Tibial artery (tissue), 4 donors: ENCODE data around the gene SNRPD3.

Experiments used
- DNase-seq, 2 donors: peaks; one replicate each; pipeline ENCODE4 v3.0.0-alpha.2; 2019
- H3K27ac ChIP-seq, 2 donors: fragments of 200-600 bp; sonication (generic) in 1 of 2; 1 replicate in 1 of 2; 2 replicates in 1 of 2; pipeline ENCODE4 v1.5.1; 2018 to 2019; ENCODE audit warnings: mild to moderate bottlenecking in 1 of 2
- H3K27me3 ChIP-seq, 2 donors: fragments of 200-600 bp; sonication (generic) in 1 of 2; one replicate each; pipeline versions ENCODE4 v1.5.1 to v1.6.0; 2016 to 2019
- H3K36me3 ChIP-seq, 3 donors: fragments of 200-600 bp; sonication (generic) in 2 of 3; one replicate each; pipeline ENCODE4 v1.5.1; 2016 to 2019; ENCODE audit warnings: mild to moderate bottlenecking in 2 of 3
- H3K4me1 ChIP-seq, 4 donors: fragments of 200-600 bp; sonication (generic) in 2 of 4; 1 replicate in 3 of 4; 2 replicates in 1 of 4; pipeline ENCODE4 v1.5.1; 2016 to 2019
- H3K4me3 ChIP-seq, 2 donors: fragments of 200-600 bp; sonication (generic) in 1 of 2; 1 replicate in 1 of 2; 2 replicates in 1 of 2; pipeline ENCODE4 v1.5.1; 2018 to 2019; ENCODE audit warnings: mild to moderate bottlenecking in 2 of 2
- H3K9me3 ChIP-seq, 3 donors: fragments of 200-600 bp; sonication (generic) in 1 of 3; one replicate each; pipeline ENCODE4 v1.5.1; 2016 to 2019
- CTCF ChIP-seq, 2 experiments: fragments of 200-600 bp in 1 of 2; fragments of 450-650 bp in 1 of 2; IDR thresholded peaks; one replicate each; pipeline ENCODE4 v1.5.1; 2017 to 2019; ENCODE audit warnings: antibody characterized with exemption in 2 of 2, mild to moderate bottlenecking in 1 of 2, moderate library complexity in 1 of 2
- intact Hi-C: fragments of 100-400 bp; cut with DNase I; formaldehyde crosslinking; loops from one replicate; pipeline ENCODE4 v1.15.0; 2023; ENCODE audit warnings: low total_unique reads

SNRPD3 gene

GRCh38 chr22:24536089-24536488 is 19.7 kb upstream of the SNRPD3 start:
- no peaks in the 10 kb centered on the region for H3K27me3 ChIP-seq
- no peaks in the 10 kb centered on the region for H3K9me3 ChIP-seq
- no peak overlapping the region for H3K27ac ChIP-seq
- DNase-seq = no peak
- peaks cover 11 to 25% (median 12%) of the 10 kb centered on the region in 3 donors for H3K36me3 ChIP-seq
- H3K4me1 ChIP-seq = no peaks in the 10 kb centered on the region
- intact Hi-C loops = no loop called here
- no peak for TF ChIP-seq CTCF (IDR thresholded peaks at IDR 0.05)
- H3K4me3 ChIP-seq = no peak overlapping the region

- intact Hi-C loops = no loop called here
- Histone ChIP-seq H3K27me3 (no peaks in the 10 kb centered on the region), H3K27ac (no peak overlapping the region), H3K36me3 (peaks cover 29 to 62% (median 48%) of the 10 kb centered on the region in 3 donors), H3K9me3 (no peaks in the 10 kb centered on the region), H3K4me3 (no peak overlapping the region), H3K4me1 (peaks cover 0 to 29% (median 9%) of the 10 kb centered on the region in 4 donors)
- no peak for TF ChIP-seq CTCF (IDR thresholded peaks at IDR 0.05)
- no peak for DNase-seq
These were observed 15.3 kb upstream of the SNRPD3 start for GRCh38 chr22:24540470-24540869.

- peaks cover 0 to 30% (median 12%) of the 10 kb centered on the region in 4 donors for H3K4me1 ChIP-seq
- peaks cover 37 to 71% (median 54%) of the 10 kb centered on the region in 3 donors for H3K36me3 ChIP-seq
- intact Hi-C loops = no loop called here
- H3K4me3 ChIP-seq = no peak overlapping the region
- H3K27me3 ChIP-seq = no peaks in the 10 kb centered on the region
- no peaks in the 10 kb centered on the region for H3K9me3 ChIP-seq
- DNase-seq = no peak
- no peak for TF ChIP-seq CTCF (IDR thresholded peaks at IDR 0.05)
- H3K27ac ChIP-seq = no peak overlapping the region
These were observed 13.9 kb upstream of the SNRPD3 start for GRCh38 chr22:24541681-24542515.

- Histone ChIP-seq H3K27ac (no peak overlapping the region), H3K4me1 (peaks cover 0 to 30% (median 12%) of the 10 kb centered on the region in 4 donors), H3K27me3 (no peaks in the 10 kb centered on the region), H3K4me3 (no peak overlapping the region), H3K9me3 (no peaks in the 10 kb centered on the region), H3K36me3 (peaks cover 45 to 78% (median 62%) of the 10 kb centered on the region in 3 donors)
- intact Hi-C loops = no loop called here
- TF ChIP-seq CTCF (IDR thresholded peaks at IDR 0.05) = no peak
- DNase-seq = no peak
These were observed 13.2 kb upstream of the SNRPD3 start for GRCh38 chr22:24542641-24543040.

GRCh38 chr22:24543185-24543601 is 12.6 kb upstream of the SNRPD3 start:
- Histone ChIP-seq H3K9me3 (no peaks in the 10 kb centered on the region), H3K36me3 (peaks cover 50 to 83% (median 67%) of the 10 kb centered on the region in 3 donors), H3K4me1 (peaks cover 0 to 30% (median 12%) of the 10 kb centered on the region in 4 donors), H3K27ac (no peak overlapping the region), H3K27me3 (no peaks in the 10 kb centered on the region), H3K4me3 (no peak overlapping the region)
- no peak for TF ChIP-seq CTCF (IDR thresholded peaks at IDR 0.05)
- intact Hi-C loops = no loop called here
- DNase-seq = no peak
